ENCODE measurements around the gene TJP3.

Gene TJP3

GRCh38 chr19:3766520-3766919 lies 58.3 kb downstream of the TJP3 start:
- no peak for DNase-seq (ENCODE audit: low read depth in 4 of 4, low spot score in 1 of 4)

- no peak for DNase-seq (ENCODE audit: low read depth in 4 of 4, low spot score in 1 of 4)
Measured at GRCh38 chr19:3767050-3767449, 58.9 kb downstream of the TJP3 start.

DNA sequence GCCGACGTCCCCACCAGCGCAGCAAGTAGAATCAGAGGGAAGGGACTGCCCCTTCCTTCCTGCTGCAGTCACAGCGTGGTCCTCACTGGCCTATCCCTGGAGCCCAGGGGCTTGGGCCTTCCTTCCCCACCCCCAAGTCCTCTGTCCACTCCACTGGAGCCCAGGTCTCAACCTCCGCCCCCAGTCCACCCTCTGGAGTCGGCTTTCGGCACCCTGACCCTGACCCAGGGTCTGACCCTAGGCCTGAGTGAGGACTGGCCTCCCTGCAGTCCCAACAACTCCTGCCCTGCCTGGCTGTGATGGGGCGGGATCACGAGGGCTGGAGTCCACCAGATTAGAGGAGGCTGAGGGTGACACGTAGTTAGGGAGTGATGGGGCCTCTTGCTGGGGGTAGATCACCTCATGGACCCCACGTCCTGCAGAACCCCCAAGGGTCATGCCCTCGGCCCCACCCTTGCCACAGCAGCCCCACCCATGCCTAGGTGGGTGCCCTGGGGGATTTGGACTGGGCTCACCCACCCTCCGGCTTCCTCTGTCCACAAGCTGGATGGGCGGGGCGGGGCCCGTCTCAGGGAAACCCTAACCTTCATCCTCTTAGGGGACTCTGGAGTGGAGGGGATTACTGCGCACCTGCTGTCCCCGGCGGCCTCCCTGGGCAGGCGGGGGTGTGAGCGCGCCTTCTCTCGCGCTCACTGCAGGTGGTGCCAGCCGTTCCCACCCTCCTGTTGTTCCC lies 60.0 kb downstream of the TJP3 start:
- no peak for DNase-seq (ENCODE audit: low read depth in 4 of 4, low spot score in 1 of 4)

DNA sequence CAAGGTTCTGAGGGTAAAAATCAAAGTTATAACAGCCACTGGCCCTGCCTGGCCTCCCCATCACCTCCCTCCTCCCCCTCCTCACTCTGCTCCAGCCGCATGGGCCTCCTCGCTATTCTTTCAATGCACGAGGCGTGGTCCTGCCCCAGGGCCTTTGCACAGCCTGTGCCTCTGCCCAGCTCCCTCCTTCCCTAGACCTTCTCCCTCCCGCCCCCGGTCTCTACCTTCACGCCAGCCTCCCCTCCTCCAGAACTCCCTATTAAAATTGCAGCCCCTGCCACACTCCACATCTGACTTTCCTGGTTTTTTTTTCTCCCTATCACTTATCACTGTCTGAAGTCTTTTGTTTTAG lies 60.5 kb downstream of the TJP3 start:
- DNase-seq (ENCODE audit: low read depth in 4 of 4, low spot score in 1 of 4), result no peak

GRCh38 chr19:3769494-3769893 lies 61.3 kb downstream of the TJP3 start:
- no peak for DNase-seq (ENCODE audit: low read depth in 4 of 4, low spot score in 1 of 4)

GRCh38 chr19:3770136-3770999 lies 62.2 kb downstream of the TJP3 start:
- no peak for DNase-seq (ENCODE audit: low read depth in 4 of 4, low spot score in 1 of 4)

DNA sequence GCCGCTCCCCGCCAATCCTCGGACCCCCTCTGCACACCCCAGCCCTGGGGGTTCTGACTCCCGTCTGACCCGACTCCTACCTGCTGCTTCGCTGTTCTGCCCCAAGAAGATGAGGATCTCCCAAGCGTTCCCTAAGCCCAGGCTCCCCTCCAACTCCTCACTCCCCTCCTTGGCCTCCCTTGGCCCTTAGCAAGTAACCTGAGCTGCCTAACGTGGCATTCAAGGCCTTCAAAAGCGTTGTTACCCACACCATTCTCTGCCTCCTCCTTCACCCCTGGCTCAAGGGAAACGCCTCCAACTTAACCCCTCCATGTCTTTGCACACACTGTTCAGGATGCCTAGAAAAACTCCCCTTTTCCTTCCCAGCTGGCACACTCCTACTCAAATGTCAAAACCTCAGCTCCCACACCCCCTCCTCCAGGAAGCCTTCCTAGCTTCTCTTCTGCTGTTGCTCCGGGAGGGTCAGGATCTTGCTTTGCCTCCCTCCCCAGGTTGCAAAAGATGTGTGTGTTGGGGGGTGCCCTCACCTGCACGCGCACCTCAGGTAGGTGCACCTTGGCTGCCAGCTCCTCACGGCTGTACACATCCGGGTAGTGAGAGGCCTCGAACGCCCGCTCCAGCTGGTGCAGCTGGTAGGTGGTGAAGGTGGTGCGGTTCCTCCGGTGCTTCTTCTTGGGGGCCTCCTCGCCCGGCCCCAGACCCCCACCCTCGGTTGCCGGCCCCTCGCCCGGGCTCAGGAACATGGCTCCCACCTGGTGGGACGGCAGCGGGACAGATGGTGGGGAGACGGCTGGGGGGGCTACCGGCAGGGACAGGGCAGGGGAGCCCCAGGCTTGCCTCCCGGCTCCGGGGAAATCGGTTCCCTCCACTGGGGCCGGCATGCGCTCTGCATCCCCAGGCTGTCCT lies 63.1 kb downstream of the TJP3 start:
- no peak for DNase-seq (ENCODE audit: low read depth in 4 of 4, low spot score in 1 of 4)

- DNase-seq (ENCODE audit: low read depth in 4 of 4, low spot score in 1 of 4), result no peak
Measured at GRCh38 chr19:3771906-3772455, 63.8 kb downstream of the TJP3 start, which contains the start of gene RAX2. TSS of gene RAX2 (minus strand) at chr19:3772228. CDS start at chr19:3771742, 486 bp downstream.

GRCh38 chr19:3773814-3774515 lies 65.8 kb downstream of the TJP3 start:
- no peak for DNase-seq (ENCODE audit: low read depth in 4 of 4, low spot score in 1 of 4)

DNA sequence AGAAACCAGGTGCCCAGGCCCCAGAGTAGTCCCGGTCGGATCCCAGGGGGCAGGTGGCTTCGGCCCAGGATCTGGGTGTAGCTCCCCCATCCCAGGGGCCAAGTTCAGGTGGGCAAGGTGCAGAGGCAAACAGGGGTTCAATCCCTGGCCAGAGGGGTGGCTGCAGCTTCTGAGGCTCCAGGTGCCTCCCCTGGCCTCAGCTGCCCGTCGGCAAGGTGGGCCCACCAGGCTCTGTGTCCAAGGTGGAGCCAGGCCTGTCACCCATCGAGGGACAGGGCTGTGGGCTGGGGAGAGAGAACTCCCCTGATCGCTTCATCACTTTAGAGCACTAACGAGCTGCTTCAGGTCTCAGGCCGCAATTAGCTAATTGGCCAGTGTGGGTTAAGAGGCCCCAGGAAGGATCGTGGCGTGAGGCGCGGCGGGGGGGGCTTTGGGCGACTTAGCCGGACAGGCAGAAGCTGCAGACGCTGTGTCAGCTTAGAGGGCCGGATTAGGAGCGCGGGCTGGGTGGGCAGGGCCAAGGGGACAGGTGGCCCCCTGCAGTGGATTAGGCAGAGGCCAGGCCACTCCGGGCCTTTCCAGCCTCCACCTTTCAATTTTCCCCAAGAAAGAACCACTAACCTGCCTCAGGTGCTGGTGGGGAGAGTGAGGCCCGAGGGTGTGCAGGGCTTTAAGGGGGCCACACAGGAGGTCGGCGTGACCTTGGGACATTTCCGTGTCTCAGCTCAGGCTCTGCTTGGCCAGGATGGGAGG lies 66.6 kb downstream of the TJP3 start:
- no peak for DNase-seq (ENCODE audit: low read depth in 4 of 4, low spot score in 1 of 4)

DNA sequence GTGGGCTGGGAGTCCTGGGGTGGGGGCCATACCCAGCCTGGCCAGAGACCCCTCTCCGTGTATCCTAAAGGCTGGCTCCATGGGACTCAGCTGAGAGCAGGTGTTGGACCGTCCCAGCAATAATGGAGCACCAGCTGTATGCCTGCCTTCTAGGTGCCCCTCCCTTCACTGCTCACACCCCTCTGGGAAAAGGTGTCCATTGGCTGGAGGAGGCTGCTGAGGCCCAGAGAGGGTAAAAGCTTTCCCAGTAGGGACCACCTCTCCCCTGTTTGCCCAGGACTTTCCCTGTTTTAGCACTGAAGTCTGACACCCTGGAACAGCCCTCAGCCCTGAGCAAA lies 67.2 kb downstream of the TJP3 start:
- no peak for DNase-seq (ENCODE audit: low read depth in 4 of 4, low spot score in 1 of 4)

DNA sequence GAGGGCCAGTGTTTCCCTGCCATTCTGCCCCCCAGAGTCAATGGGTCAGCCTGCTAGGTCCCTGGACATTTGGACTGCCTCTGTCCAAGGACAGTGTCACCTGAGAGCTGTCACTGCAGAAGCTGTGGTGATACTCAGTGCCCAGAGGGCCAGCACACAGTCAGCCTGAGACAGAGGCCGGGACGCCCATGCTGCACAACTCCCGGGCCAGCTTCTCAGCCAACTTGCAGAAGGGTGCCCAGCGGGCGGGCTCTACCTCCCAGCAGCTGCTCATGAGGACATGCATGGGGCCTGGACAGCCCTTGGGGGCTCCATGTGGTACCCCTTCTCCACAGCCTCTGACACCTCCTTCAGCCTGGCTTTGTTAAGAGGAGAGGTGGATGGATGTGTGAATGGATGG lies 67.6 kb downstream of the TJP3 start:
- DNase-seq (ENCODE audit: low read depth in 4 of 4, low spot score in 1 of 4), result no peak

GRCh38 chr19:3776479-3777040 lies 68.4 kb downstream of the TJP3 start:
- DNase-seq (ENCODE audit: low read depth in 4 of 4, low spot score in 1 of 4), result no peak

DNA sequence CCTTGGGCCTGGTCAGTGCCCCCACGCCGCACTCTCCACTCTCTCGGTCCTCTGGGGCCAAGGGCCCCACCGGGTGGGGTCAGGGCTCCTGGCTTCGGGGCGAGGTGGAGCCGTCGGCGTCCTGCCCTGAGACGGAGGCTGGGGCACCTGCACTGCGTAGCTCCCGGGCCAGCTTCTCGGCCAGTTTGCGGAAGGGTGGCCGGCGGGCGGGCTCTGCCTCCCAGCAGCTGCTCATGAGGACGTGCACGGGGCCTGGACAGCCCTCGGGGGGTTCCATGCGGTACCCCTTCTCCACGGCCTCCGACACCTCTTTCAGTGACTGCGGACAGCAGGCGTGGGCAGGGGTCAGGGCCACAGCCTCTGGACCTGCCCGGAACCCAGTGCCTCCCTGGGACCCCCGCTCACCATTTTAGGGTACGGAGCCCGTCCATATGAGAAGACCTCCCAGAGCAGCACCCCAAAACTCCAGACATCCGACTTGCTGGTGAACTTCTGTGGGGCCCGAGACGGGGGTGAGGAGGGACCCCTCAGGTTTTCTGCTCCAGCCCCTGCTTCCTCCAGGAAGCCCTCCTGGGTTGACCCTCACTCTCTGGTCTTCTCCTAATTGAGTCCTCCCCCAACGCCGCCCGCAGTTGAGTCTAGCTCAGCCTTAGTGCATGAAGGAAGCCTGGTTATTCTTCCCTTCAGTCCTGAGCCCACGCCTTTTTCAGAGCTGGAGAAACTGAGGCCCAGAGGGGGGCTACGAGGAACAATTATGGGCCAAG lies 70.1 kb downstream of the TJP3 start:
- DNase-seq (ENCODE audit: low read depth in 4 of 4, low spot score in 1 of 4), result no peak

GRCh38 chr19:3778899-3779723 lies 70.9 kb downstream of the TJP3 start:
- DNase-seq (ENCODE audit: low read depth in 4 of 4, low spot score in 1 of 4), result no peak

- DNase-seq (ENCODE audit: low read depth in 4 of 4, low spot score in 1 of 4), result no peak
Measured at GRCh38 chr19:3780786-3781304, 72.7 kb downstream of the TJP3 start.

- no peak for DNase-seq (ENCODE audit: low read depth in 4 of 4, low spot score in 1 of 4)
Measured at GRCh38 chr19:3781603-3782002, 73.4 kb downstream of the TJP3 start.

DNA sequence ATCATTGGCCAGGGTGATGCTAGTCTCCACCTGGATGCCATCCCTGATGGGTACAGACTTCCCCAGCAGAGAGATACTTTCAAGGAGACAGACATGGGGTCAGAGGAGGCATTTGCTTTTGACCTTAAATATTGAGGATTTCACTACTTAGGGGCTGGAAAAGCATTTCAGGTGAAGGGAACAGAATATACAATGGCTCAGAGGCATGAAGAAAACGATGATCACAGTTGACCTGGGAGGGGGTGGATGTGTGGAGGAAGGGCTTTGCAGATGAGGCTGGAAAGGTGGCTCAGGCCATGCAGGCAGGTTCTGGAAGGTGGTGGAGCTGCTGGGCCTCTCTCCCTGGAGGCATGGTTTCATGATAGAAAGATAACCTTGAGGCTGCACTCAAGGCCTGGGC lies 74.1 kb downstream of the TJP3 start:
- DNase-seq (ENCODE audit: low read depth in 4 of 4, low spot score in 1 of 4), result no peak

Data from stimulated activated CD4-positive, alpha-beta T cell treated with anti-CD3 and anti-CD28 coated beads, Interleukin-1b, Interleukin-23, amount 100 ng/mL, for 24 hours (primary cell).